Stimulated activated CD4-positive, alpha-beta T cell treated with anti-CD3 and anti-CD28 coated beads, Interleukin-4, amount 100 ng/mL, for 4 hours (primary cell): Measurements from ENCODE around the gene SIRT7.
"Not testable (repeated sequence)": the region's sequence is repeated elsewhere in the genome, so short reads cannot be mapped to it uniquely, and the experiment has no call there.

Experiments
- DNase-seq, 2 experiments: peaks; one replicate each; pipeline ENCODE4 v3.0.0-alpha.2; 2020

The SIRT7 gene

GRCh38 chr17:81954131-81955057 lies 36.4 kb upstream of the SIRT7 start:
- DNase-seq, result no peak

GRCh38 chr17:81953443-81953842 lies 35.5 kb upstream of the SIRT7 start:
- DNase-seq, result not testable (repeated sequence)

GRCh38 chr17:81952792-81953228 lies 34.8 kb upstream of the SIRT7 start:
- no peak for DNase-seq

GRCh38 chr17:81951785-81952684 lies 34.1 kb upstream of the SIRT7 start:
- DNase-seq, result no peak

GRCh38 chr17:81950501-81950900 lies 32.5 kb upstream of the SIRT7 start:
- DNase-seq, result no peak

GRCh38 chr17:81948635-81949378 lies 30.8 kb upstream of the SIRT7 start:
- no peak for DNase-seq

- no peak for DNase-seq
These were observed 29.2 kb upstream of the SIRT7 start, which contains the start of gene MYADML2 for GRCh38 chr17:81947189-81947588. TSS of gene MYADML2 (minus strand) at chr17:81947233. CDS start at chr17:81941741, 5,492 bp downstream.

GRCh38 chr17:81944858-81945257 lies 26.9 kb upstream of the SIRT7 start:
- no peak for DNase-seq

- DNase-seq, result no peak
These were observed 24.2 kb upstream of the SIRT7 start for GRCh38 chr17:81942167-81942553.

GRCh38 chr17:81941484-81942166 lies 23.6 kb upstream of the SIRT7 start:
- no peak for DNase-seq

- no peak for DNase-seq
These were observed 22.8 kb upstream of the SIRT7 start for GRCh38 chr17:81940538-81941483.

- no peak for DNase-seq
These were observed 22.0 kb upstream of the SIRT7 start for GRCh38 chr17:81939881-81940385.

GRCh38 chr17:81939218-81939617 lies 21.2 kb upstream of the SIRT7 start:
- DNase-seq, result no peak

- DNase-seq, result no peak
These were observed 17.7 kb upstream of the SIRT7 start for GRCh38 chr17:81935709-81936084.

GRCh38 chr17:81934850-81935708 lies 17.1 kb upstream of the SIRT7 start:
- DNase-seq, result no peak

GRCh38 chr17:81934098-81934757 lies 16.3 kb upstream of the SIRT7 start:
- no peak for DNase-seq

GRCh38 chr17:81933178-81933699 lies 15.3 kb upstream of the SIRT7 start:
- DNase-seq, result no peak

- DNase-seq, result peak in 1 of 2 experiments; percentile 24
These were observed 14.5 kb upstream of the SIRT7 start for GRCh38 chr17:81932333-81932983.
